SKM-1 treated with dmso at 0.1 percent for 144 hours (cell line): ENCODE data around the gene SLC25A19.
A peak's percentile ranks its signal among the peaks of the same experiment; 100 is the strongest.

ENCODE experiments used
- DNase-seq: peaks from one replicate; lab custom pipeline; 2025; ENCODE audit not compliant: unreplicated experiment; lab: John Stamatoyannopoulos, UW

Gene SLC25A19

DNA sequence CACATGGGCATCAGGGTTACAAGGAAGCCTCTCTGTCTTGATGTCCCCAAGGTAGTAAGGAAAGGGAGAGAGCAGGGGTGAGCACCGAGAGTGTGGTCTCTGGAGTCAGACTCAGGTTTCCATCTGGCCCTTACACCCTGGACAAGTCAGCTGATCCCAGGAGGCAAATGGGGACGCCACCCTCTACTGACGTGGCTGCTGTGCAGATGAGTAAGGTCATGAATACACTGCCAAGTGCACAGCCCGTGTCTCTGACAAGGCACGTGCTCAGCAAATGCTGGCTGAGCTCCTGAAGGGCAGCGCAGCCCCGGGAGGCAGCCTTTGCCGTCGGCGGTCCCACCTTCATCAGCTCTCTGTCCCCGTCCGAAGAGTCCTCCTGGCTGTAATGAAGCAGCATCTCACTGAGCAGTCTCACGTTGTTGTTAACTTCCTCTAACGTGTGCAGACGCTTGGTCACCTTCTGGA, 47.2 kb downstream of the SLC25A19 start:
- no peak for DNase-seq

DNA sequence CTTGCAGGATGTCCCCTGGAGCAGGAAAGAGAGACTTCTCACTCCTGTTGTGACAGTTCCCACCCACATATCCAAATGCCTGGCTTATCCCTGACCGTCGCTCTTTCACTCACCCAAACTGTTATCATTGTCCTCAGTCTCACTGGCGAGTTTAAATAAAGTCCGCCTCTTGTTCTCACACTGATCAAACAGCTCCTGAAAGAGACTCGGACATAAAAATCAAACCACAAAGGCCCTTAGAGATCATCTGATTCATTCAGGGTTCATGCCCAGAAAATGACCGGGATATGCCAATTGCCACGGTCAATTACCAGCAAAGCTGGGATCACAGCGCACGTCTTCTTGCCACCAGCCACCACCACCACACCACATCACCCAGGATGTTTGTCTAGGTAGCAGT, 47.7 kb downstream of the SLC25A19 start:
- DNase-seq = no peak

DNA sequence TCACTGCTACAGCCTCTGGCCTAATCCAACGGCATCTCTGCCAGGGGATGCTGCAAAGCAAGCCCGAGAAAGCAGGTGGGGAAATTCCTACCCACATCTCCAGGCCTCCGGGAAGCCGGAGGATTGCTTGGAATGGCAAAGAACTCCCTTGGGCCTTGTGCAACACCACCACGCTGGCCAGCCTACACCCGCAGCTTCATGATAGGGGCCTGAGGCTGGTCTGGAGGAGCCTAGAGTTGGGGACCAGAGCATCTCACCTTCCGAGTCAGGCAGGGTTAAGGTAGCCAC, 48.1 kb downstream of the SLC25A19 start:
- no peak for DNase-seq

DNA sequence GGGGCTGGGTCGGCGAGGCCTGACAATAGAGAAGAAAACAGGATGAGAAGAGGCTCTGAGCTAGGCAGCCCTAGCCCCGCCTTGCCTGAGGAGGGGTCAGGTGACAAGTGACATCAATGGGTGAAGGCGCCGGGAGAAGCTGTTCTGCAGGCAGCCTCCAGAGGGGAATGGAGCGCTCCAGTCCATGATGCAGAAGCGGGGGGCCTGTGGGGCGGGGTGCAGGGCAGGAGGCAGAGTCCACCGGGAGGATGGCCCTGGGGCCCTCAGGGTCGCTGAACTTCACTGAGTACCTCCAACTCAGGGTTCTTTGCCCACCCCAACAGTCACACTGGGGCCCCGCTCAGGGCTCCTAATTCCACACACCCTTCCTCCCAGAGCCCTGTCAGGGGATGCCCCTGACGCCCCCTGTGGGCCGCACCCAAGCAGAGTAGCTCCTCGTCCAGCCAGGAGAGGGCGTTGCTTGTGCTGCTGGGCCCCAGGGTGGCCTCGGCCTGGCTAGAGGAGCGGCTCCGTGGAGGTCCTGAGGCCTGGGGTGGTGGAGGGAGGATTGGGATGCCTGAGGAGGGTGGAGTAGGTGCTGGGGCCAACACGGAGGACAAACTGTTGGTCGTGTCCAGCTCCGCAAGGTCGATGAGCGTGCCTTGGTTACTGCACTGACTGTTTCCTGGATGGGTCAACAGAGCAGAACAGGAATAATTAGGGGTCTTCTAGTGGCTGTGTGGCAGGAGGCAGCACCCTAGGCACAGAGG, 48.7 kb downstream of the SLC25A19 start:
- DNase-seq = peak; percentile 58

DNA sequence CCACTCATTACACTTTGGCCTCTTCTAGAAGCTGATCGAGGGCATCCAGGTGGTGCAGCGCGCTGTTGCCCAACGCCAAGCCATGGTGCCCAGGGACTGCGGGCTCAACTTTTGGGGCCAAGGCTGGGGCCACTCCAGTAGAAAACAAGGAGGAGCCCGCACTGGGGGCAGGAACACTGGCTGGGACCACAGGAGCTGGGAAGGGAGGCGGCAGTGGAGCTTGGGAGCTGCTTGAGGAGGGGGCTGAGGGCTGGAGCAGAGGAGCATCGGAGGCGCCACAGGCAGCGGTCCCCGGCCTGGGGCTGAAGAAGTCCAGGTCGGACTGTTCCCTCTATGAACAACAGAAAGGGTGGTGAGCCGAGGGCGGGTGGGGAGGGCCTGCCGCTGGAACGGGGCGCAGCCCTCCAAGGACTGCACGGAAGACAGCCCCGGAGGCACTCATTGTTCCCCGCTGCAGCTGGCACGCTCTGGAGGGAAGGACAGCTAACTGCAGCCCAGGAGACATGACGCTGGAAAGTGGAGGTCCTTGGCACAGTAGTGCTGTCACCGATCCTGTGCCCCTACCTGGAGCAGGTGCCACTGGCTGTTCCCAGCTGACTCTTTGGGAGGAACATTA, 49.3 kb downstream of the SLC25A19 start:
- DNase-seq = no peak

DNA sequence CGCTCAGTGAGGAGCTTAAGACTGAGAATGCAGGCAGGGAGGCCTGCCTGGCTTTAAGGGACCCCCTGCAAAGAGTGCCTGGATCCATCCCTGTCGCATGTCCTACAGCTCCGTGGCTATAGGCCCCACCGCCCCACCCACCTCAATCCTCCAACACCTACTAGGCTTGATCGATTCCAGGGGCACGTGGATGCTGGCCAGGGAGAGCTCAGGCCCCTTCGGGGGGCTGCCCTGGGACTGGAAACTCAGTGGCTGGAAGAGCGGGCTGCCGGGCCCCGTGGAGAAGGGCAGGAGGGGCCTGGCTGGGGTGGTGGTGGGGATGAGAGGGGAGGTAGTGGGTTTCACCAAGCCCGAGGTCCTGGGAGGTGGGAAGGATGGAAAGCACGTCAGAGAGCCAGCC, 50.0 kb downstream of the SLC25A19 start:
- DNase-seq = no peak

DNA sequence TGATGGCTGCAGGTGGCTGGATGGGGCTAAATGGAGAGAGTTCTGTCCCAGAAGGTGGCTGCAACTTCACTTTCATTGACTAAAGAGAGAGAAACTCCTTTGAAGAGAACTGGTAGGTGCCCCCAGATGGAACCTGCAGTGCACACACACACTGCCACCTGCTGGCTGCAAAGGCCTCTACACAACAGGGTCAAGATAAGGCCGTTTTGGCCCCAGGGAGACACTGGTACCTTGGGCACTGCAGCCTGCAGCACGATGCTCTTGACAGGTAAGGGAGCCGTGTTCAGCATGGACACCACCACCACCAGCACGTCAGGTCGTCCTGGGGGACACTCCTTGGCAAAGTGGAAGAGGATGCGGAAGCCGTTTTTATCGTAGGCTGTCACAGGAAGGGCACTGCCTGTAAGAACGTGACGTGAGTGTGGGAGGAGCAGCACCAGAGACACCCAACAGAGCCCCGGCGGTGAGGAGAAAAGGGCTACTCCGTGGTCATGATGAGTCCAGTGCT, 50.5 kb downstream of the SLC25A19 start:
- DNase-seq = peak; percentile 60

DNA sequence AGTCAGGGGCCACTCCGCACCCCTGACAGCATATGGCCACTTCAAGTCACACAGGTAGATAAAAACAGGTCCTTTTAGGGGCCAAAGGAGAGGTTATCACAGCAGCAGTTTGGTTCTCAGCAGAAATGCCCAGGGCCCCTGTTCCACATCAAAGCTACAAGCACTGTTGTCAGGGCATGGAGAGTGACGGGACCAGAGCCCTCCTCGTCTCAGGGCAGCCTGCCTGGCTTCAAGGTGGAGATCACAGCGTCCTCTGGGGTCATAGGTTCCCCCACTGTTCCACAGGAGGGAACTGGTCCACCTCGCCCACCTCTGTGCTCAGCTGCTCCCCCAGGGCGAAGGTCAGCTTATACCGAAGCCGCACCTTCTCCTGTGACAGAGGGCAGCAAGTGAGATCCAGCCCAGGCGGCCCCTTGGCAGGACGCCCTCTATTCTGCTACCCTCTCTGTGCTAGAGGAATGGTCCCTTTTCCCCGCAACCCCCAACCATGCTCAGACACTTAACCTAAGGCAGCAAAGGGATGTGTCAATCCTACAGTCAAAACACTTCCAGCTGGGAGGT, 51.1 kb downstream of the SLC25A19 start:
- no peak for DNase-seq

DNA sequence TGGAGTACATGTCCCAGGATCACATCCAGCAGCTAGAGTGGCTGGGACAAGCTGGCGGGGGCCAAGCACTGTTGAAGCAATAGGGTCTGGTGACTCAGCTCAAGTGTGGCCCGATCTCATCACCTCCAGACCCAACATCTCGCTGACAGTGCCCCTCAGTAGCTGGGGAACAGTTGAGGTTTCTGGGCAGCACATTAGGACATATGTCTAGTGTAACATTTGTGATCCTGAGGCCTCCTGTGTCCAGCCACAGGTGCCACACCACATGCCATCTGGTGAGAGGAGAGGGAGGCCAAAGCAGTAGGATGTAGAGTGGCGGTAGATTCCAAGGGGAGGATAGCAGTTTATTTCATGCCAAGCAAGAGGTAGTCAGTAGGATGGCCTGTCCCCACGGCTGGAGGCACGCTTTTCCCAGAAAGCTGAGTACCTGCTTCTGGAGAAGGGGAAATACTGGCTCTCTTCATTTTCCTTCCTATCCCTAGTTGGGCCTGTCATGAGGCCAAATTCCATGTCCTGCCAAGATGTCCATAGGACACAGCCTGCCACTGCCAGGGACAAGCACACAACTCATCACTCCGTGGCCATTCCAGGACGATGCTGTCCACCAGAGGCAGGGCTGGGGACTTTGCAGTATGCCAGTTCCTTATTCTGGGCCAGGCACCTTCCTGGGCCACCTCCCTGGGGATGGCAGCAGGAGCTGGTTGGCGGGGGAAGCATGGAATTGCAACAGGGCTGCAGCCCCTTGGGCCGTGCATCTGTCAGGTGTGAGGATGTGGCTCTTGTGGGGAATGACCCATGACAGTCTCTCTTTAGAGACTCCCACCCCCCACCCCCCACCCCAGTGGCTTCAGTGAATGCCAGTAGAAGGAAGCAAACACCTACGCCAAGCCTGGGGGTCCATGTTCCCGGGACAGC, 51.9 kb downstream of the SLC25A19 start:
- no peak for DNase-seq

DNA sequence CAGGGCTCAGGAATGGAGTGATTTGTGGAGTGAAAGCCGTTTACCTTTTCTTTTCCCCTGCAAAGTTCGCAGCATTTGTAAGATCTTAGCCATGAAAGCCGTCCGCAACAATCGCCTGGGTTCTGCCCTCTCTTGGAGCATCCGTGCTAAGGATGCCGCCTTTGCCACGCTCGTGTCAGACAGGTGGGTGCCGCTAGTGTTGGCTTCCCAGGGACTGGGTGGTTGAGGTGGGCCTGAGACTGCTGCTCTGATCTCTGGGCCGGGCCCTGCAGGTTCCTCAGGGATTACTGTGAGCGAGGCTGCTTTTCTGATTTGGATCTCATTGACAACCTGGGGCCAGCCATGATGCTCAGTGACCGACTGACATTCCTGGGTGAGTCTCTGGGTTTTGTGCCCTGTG, 56.4 kb downstream of the SLC25A19 start:
- no peak for DNase-seq

DNA sequence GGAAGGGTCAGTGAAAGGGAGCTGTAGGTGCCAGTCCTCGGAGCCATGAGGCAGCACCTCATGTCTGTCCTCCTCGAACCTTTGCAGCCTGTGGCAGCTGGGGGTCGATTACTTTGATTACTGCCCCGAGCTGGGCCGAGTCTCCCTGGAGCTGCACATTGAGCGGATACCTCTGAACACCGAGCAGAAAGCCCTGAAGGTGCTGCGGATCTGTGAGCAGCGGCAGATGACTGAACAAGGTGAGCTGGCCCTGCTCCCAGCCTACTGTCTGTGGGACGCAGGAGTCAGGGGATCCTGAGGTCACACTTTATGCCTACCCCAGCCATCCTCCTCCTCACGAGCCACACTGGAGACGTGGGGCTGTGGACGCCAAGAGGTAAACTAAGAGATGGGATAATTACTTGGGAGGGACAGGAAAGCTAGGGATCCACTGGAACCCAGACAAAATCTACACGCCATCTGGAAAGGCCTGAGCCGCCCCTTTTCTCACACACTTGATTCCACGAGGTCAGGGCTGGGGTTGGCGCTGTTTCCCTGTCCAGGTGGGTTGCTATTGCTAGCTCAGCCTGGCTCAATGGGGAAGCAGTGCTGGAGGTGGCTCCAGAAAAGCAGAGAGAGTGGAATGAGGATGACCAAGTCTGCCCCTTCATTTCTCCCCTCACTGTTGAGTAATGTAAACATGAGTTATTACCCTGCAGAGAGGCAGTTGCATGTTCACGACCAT, 57.3 kb downstream of the SLC25A19 start:
- DNase-seq = no peak

DNA sequence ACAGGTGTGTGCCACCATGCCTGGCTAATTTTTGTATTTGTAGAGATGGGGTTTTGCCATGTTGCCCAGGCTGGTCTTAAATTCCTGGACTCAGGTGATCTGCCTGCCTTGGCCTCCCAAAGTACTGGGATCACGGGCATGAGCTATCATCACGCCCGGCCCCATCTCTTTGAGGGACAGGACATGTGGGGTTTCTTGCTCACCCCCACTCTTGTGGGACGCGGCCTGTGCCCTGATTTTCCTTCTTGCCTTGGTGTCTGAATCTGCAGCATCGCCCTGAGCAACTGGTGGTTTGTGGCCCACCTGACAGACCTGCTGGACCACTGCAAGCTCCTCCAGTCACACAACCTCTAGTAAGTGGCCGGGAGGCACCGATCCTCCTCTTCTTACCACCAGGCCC, 58.2 kb downstream of the SLC25A19 start:
- no peak for DNase-seq

DNA sequence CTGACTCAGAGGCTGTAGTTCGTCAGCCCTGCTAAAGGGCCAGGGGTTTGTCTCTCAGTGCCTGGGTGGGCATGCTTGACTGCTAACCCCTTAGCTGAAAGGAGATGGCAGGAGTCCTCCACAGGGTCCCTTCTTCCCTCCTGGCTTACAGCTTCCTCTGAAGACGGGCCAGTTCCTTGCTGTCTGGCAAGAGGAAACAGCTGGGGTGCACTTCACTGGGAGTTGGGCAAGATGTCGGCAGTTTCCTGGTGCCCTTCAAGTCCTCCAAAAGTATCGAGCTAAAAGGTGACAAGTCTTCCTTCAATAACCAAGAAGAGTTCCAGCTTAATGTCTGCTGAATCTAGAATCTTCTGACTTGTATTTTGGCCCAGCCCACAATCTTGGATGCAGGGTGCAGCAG, 60.4 kb downstream of the SLC25A19 start:
- peak; percentile 43 for DNase-seq

DNA sequence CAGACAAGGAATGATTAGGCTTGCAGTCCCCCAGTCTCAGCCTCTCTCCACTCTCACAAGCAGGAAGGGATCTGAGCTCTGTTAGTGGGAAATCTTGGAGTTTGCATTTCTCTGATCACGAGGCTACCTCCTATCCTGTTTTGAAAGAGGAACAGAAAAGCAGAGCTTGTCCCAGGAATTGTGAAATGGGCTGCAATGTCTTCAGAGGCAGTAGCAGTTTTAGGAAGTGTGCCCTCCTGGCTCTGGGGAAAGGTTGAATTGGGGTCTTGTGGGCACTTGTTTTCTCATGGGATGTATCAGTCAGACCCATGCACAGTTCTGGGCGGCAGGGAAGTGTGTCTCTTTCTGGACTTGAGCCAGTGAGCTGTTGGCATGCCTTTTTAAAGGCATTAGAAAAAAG, 60.9 kb downstream of the SLC25A19 start:
- DNase-seq = peak; percentile 72

DNA sequence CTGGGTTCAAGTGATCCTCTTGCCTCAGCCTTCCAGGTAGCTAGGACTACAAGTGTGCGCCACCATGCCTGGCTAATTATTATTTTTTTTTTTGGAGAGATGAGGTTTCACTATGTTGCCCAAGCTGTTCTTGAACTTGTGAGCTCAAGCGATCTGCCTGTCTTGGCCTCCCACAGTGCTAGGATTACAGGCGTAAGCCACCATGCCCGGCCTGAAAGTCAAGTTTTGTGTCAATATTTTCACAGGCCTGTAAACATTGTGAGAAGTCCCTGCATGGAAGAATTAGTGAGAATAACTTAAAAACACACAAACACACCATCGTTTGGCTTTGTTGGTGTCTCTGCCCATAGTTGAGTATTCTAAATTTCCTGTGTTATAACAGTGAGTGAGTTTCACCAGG, 61.5 kb downstream of the SLC25A19 start:
- DNase-seq = no peak

DNA sequence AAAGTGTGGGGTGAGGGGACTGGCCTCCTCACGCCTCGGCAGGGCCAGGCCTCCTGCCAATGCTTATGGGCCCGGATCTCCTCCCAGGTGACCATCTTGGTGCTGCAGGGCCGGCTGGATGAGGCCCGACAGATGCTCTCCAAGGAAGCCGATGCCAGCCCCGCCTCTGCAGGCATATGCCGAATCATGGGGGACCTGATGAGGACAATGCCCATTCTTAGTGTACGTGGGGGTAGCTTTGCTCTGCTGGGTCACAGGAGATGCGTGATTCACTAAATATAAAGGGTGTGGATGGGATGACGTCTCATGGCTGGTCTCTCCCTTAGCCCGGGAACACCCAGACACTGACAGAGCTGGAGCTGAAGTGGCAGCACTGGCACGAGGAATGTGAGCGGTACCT, 64.2 kb downstream of the SLC25A19 start:
- DNase-seq = no peak
